SJCRH30 (cell line): ENCODE results near the gene ZFP3. TPM values are rescaled to one million over a fixed set of nuclear protein-coding genes. Genes with fewer than 3 reads are reported as not detected.
"Not testable (repeated sequence)": the region's sequence is repeated elsewhere in the genome, so short reads cannot be mapped to it uniquely, and the experiment has no call there.

Experiments
- DNase-seq, 2 experiments: peaks; one replicate each; pipeline ENCODE4 v3.0.0-alpha.2; 2015 to 2020
- H3K27ac ChIP-seq: fragments of 250-450 bp; sonication (Bioruptor Pico); 2 replicates; pipeline ENCODE4 v1.5.1; 2020; ENCODE audit warnings: mild to moderate bottlenecking, moderate library complexity
- H3K27me3 ChIP-seq: fragments of 250-450 bp; sonication (Bioruptor Pico); 2 replicates; pipeline ENCODE4 v1.5.1; 2020; ENCODE audit warnings: mild to moderate bottlenecking, moderate library complexity
- H3K36me3 ChIP-seq: fragments of 250-450 bp; sonication (Bioruptor Pico); 2 replicates; pipeline ENCODE4 v1.5.1; 2020; ENCODE audit warnings: mild to moderate bottlenecking, moderate library complexity
- H3K4me1 ChIP-seq: fragments of 250-450 bp; sonication (Bioruptor Pico); 2 replicates; pipeline ENCODE4 v1.5.1; 2020; ENCODE audit warnings: mild to moderate bottlenecking, moderate library complexity
- H3K4me3 ChIP-seq: fragments of 250-450 bp; sonication (Bioruptor Pico); 2 replicates; pipeline ENCODE4 v1.5.1; 2020; ENCODE audit warnings: mild to moderate bottlenecking, moderate library complexity
- H3K9me3 ChIP-seq: fragments of 250-450 bp; sonication (Bioruptor Pico); replicated peaks from 2 replicates; pipeline ENCODE4 v1.5.1; 2020; ENCODE audit warnings: mild to moderate bottlenecking, moderate library complexity
- total RNA-seq: library from RNA; depleted of rRNA; stranded (reverse); fragments of >200 nt; shearing (Covaris generic); gene quantifications from 2 replicates; pipeline ENCODE4 v1.2.3, GENCODE V29; 2014

The ZFP3 gene
- total RNA-seq, 1 experiment from 2014 or later: 1.7 TPM

DNA sequence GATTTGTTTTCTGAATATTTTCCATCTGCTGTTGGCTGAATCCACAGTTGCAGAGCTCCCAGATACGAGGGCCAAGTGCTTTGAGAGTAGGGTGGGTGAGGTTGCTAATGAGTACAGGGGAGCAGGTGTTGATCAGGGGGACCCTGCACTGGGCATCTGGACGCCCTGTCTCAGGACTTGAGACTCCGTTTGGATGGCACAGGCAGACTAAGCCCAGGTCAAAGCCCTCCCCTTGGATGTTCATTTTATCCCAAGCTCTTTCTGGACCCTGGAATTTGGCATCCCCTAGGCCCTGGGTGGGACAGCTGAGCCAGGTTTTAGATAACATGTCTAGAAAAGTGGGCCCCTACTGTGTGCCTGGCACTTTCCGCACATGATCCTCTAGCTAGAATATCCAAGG is 49.6 kb downstream of the ZFP3 start:
- Histone ChIP-seq H3K27ac (no peak overlapping the region), H3K9me3 (no peaks in the 10 kb centered on the region), H3K27me3 (no peaks in the 10 kb centered on the region), H3K4me1 (no peaks in the 10 kb centered on the region), H3K36me3 (no peaks in the 10 kb centered on the region), H3K4me3 (no peak overlapping the region)
- DNase-seq: no peak

DNA sequence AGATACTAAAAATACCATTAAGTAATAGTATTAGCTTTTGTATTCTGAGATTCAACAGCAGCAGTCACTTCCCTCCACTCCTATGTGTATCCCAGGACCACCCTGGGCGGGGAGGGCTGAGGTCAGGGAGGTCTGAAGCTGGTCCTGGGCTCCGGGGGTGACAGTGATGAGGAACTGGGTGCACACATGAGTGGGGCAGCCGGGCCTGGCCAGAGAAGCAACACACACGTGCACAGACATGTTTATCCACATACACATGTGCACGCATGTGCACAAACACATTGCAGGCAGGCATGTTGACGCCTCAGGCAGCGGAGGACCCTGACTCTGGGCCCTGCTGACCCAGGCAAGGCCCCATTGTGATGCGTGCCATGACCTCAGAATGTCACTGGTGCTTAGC is 50.1 kb downstream of the ZFP3 start:
- not testable (repeated sequence) for H3K27me3 ChIP-seq, H3K4me1 ChIP-seq, H3K27ac ChIP-seq, H3K9me3 ChIP-seq, H3K4me3 ChIP-seq, DNase-seq, H3K36me3 ChIP-seq

DNA sequence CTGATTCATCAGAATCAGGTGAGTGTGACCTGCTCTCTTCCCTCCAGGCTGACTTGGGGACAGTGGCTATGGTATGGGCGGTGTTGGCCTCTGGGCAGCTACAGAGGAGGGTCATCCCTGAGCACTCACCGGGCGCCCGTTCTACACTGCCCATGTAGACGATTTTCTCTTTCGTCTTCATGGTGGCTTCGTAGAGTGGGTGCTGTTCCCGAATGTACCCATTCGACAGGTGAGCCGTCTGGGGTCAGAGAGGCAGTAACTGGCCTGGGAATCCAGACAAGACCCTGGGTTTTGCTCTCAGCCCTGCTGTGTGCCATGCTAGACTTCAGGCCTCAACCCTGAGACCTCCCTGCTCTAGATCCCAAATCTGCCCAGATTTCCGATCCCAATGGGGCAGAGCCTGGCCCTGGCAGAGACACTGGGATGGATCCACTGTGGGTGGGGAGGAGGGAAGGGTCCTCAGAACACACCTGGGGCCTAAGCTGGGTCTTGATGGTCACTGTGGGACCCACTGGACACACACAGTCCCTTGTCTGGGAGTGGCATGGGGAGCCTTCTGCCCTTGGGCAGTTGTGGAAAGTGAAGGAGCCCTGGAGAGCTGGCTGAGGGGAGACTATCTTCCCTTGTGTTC is 50.8 kb downstream of the ZFP3 start:
- Histone ChIP-seq H3K4me3 (no peak overlapping the region), H3K36me3 (no peaks in the 10 kb centered on the region), H3K27me3 (no peaks in the 10 kb centered on the region), H3K4me1 (no peaks in the 10 kb centered on the region), H3K9me3 (no peaks in the 10 kb centered on the region), H3K27ac (no peak overlapping the region)
- DNase-seq: no peak

DNA sequence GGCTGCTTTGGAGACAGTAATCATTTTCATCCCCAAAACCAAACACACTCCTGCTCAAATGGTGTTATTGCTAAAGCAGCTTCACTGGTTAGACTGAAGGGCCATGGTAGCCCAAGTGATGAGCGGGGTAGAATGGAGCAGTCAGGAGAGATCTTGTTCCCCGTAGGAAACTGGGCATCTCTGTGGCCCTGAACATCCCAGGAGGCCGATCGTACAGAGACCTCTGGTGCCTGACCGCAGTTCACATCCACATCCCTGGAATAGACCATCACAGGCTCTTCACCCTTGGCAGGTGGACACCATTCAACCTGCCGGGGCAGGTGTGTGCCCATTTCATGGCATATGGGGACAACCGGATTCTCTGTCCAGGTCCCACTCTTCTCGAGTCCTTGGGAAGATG is 51.5 kb downstream of the ZFP3 start:
- H3K4me1 ChIP-seq, H3K9me3 ChIP-seq, H3K4me3 ChIP-seq, H3K27ac ChIP-seq, H3K27me3 ChIP-seq, H3K36me3 ChIP-seq, DNase-seq: not testable (repeated sequence)

DNA sequence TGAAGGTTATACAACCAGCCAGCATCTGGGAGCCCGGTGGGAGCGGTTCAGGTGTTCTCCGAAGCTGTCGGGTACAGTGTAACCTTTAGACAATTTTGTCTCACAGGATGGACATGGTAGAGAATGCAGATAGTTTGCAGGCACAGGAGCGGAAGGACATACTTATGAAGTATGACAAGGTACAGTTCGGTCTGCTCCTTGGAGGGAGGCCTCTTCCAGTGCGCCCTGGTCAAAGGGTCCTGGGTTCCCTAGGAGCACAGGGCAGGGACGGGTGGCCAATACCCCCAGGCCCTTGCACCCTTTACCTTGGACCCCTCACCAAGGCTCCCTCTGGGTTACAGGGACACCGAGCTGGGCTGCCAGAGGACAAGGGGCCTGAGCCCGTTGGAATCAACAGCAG is 52.0 kb downstream of the ZFP3 start:
- DNase-seq, H3K36me3 ChIP-seq, H3K27me3 ChIP-seq, H3K4me1 ChIP-seq, H3K27ac ChIP-seq, H3K9me3 ChIP-seq, H3K4me3 ChIP-seq: not testable (repeated sequence)

DNA sequence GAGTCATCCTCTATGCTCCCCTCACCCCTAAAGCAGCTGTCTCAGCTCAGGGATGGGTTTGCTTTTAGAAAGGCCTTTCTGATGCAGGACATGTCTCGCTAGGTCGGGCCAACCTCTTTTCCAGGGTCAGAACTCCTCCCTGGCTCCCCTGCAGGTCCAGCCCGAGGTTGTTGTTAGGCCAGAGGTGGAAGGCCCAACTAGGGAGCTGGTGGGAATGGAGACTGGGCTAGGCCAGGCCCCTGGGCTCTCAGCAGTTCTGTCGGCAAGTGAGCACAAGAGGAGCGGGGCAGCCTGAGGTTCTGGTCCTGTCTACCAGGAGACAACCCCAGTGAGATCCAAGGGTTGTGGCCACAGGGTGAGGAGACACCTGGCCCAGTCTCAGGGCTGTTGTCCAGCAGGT is 52.4 kb downstream of the ZFP3 start:
- H3K36me3 ChIP-seq, H3K27ac ChIP-seq, DNase-seq, H3K4me3 ChIP-seq, H3K4me1 ChIP-seq, H3K27me3 ChIP-seq, H3K9me3 ChIP-seq: not testable (repeated sequence)

DNA sequence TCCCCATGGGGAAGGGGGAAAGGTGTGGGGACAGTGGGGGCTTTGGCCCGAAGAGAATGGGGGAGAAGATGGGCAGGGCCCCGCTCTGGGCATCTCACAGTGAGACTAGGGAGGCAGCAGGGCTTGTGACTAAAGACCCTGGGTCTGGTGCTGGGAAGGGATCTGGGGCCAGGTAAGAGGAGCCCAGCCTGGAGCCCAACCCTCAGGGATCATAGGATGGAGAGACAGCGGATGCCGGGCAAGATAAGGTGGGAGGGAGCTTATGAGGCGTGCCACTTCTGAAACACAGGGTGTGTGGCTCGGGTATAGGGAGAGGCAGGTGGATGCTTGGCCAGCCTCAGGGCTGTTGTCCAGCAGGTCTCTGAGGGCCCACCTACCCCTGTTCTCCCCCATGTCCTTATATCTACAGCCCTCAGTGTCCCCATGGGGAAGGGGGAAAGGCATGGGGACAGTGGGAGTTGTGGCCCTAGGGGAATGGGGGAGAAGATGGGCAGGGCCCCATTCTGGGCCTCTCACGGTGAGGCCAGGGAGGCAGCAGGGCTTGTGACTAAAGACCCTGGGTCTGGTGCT is 53.0 kb downstream of the ZFP3 start:
- H3K4me3 ChIP-seq: no peak overlapping the region
- no peak for DNase-seq
- no peaks in the 10 kb centered on the region for H3K36me3 ChIP-seq
- H3K4me1 ChIP-seq: no peaks in the 10 kb centered on the region
- no peaks in the 10 kb centered on the region for H3K9me3 ChIP-seq
- H3K27me3 ChIP-seq: no peaks in the 10 kb centered on the region
- H3K27ac ChIP-seq: no peak overlapping the region

DNA sequence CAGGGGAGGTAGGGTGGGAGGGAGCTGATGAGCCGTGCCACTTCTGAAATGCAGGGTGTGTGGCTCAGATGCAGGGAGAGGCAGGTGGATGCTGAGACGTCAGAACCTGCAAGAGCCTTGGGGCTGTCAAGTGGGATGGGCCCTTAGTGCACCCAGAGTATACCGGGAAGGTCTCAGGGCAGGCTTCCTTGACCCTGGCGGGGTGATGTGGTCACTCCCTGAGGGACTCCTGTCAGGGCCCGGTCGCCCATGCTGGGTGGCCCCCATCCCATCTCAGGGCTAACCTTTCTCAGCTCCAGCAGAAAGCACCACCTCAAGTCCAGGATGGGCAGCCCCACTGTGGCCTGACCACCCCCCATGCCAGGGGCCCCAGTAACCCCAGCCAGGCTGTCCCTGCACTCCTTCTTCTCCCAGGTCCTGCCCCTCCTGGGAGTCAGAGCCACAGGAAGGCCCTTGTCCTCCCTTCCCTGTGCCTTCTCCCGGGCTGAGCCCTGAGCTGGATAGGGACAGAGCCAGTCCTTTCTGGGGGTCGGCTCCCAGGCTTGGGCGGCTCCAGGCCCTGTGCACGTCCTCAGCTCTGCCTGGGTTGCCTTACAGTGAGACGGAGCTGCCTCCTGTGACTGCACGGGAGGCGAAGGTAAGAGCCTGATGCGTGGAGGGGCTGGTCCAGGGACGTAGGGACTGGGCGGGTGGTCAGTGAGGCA is 53.7 kb downstream of the ZFP3 start:
- not testable (repeated sequence) for H3K9me3 ChIP-seq, DNase-seq, H3K27ac ChIP-seq, H3K36me3 ChIP-seq, H3K4me1 ChIP-seq, H3K27me3 ChIP-seq, H3K4me3 ChIP-seq

DNA sequence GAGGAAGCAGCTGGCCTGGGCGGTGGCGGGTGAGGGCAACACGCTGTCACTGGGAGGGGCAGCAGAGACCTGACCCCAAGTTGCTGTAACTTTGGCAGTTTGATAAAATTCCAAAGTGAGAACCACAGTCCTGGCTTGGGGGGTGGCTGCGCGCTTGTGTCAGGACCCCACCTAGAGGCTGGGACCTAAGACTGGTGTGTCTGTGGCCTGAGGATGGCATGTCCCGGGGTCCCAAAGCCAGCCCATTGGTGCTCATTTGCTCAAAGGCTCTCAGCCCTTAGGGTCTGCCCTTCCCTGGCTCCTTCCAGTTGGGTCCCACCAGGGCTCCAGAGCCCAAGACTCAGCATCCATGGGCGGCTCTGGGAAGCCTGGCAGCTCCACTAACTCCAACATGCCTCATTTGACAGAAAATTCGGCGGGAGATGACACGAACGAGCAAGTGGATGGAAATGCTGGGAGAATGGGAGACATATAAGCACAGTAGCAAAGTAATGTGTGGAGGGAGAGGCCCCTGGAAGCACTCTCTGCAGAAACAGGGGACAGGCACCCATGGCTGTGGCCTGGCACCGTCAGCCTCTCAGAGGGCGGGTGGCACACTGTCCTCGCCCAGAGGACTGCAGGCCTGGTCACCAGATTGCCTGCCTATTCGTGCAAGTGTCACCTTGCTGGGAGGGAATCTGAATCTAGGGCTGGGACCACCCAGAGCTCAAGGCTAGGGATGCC is 54.4 kb downstream of the ZFP3 start:
- not testable (repeated sequence) for H3K4me1 ChIP-seq, H3K4me3 ChIP-seq, H3K36me3 ChIP-seq, H3K27me3 ChIP-seq, H3K9me3 ChIP-seq, DNase-seq, H3K27ac ChIP-seq

DNA sequence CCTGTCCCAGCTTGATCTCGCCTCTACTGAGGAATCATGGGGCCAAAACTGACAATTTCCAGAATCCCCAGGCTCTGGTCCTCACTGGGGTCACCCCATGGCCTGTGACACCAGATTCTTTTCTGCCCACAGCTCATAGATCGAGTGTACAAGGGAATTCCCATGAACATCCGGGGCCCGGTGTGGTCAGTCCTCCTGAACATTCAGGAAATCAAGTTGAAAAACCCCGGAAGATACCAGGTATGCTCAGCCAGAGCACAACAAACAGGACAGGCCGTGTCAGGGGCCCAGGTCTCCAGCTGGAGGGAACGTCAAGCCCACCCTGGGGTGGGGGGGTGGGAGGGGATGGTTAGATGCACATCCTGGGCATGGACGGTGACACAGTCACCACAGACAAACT is 55.0 kb downstream of the ZFP3 start:
- Histone ChIP-seq H3K4me3 (no peak overlapping the region), H3K36me3 (no peaks in the 10 kb centered on the region), H3K27ac (no peak overlapping the region), H3K4me1 (no peaks in the 10 kb centered on the region), H3K27me3 (no peaks in the 10 kb centered on the region), H3K9me3 (no peaks in the 10 kb centered on the region)
- DNase-seq: no peak

DNA sequence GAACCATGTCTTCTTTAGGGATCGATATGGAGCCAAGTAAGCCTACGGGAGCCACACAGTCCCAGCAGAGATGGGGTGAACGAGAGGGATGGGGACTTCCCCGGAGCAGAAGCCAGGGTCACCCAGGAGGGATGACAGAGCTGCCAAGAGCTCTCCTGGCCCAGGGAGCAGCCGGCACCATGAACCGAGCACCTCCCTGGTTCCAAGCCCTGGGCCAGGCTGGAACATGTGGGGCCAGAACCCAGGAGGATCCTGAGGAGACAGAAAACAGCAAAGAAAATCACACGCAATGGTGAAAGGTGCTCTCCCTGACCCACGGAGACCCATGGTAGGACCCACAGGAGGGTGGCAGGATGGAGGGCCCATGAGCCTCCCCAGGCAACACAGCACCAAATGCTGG is 55.7 kb downstream of the ZFP3 start:
- not testable (repeated sequence) for H3K4me1 ChIP-seq, H3K27me3 ChIP-seq, DNase-seq, H3K36me3 ChIP-seq, H3K4me3 ChIP-seq, H3K27ac ChIP-seq, H3K9me3 ChIP-seq

DNA sequence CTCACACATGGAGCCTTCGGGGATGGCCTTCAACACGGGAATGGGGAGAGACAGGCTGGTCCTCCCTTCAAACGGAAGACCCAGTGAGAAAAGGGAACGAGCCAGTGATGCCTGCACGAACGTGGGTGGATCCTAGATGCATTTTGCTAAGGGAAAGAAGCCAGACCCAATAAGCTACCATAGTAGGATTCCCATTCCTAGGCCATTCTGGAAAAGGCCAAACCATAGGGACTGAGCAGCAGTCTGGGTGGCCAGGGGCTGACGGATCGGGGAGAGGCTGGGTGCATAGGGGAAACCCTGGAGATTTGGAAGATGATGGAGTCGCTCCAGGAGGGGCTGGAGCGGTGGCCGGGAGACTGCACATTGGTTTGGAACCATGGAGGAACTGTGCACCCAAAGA is 56.3 kb downstream of the ZFP3 start:
- not testable (repeated sequence) for H3K36me3 ChIP-seq, H3K9me3 ChIP-seq, H3K27ac ChIP-seq, H3K4me3 ChIP-seq, H3K4me1 ChIP-seq, H3K27me3 ChIP-seq, DNase-seq

DNA sequence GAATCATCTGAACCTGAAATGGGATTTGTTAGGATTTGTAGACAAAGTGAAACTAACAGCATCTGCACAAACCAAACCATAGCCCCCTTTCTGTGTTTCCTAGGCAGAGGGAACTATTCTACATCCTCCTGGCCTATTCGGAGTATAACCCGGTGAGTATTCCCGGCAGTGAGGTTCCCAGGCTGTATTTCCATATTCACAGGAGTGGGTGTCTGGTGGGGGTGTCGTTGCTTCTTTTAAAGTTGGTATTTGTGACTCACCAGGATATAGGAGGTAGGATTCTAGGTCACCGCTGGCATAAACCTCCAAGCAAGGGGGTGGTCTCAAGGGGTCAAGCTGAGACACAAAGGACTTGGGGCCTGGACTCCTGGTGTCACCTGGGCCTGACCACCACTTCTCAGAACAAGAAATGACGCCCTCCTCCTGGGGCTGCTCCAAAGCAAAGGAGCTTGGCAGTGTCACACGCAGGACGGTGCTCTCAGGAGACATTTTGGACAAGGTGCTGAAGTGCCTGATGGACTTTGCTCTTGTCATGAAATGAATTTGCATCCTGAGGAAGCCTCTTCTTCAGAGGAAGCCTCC is 57.0 kb downstream of the ZFP3 start:
- H3K36me3 ChIP-seq, H3K9me3 ChIP-seq, H3K4me1 ChIP-seq, H3K4me3 ChIP-seq, DNase-seq, H3K27ac ChIP-seq, H3K27me3 ChIP-seq: not testable (repeated sequence)

DNA sequence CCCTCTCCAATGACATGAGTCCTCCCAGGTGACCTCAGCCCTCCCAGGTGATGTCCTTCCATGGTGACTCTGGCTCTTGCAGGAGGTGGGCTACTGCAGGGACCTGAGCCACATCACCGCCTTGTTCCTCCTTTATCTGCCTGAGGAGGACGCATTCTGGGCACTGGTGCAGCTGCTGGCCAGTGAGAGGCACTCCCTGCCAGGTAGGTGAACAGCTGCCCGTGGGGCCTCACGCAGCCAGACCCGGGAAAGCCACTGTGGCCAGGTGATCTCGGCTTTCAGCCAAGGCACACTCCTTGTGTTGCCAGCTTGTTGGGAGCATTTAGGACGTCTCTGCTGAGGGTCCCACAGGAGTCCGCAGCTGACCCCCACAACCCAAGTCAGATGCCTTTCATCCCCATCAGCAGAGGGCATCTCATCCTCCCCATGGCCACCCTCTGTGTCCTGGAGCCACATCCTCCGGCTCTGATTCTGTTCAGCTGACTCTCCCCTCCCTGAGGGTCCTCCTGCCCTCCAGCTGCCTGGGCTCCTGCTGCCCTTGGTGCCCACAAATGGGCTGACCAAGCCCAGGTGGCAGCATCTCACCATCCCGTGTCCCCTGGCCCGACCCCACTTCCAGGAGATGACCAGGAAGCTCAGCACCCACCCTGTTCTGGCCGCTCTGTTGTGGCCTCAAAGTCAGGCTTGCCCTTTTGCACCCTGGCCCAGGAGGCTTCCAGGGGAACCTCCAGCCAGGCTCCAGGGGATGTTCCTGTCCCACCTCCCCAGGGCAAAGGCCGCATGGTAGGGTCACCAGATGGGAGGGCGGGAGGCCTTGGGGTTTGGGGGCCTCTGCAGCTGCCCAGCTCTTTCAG is 57.7 kb downstream of the ZFP3 start:
- Histone ChIP-seq H3K27me3 (no peaks in the 10 kb centered on the region), H3K4me1 (no peaks in the 10 kb centered on the region), H3K36me3 (no peaks in the 10 kb centered on the region), H3K27ac (no peak overlapping the region), H3K4me3 (no peak overlapping the region), H3K9me3 (no peaks in the 10 kb centered on the region)
- DNase-seq: no peak
